ENCODE data around the gene IL20RA.
"Not testable (repeated sequence)": the region's sequence is repeated elsewhere in the genome, so short reads cannot be mapped to it uniquely, and the experiment has no call there.

Gene IL20RA

DNA sequence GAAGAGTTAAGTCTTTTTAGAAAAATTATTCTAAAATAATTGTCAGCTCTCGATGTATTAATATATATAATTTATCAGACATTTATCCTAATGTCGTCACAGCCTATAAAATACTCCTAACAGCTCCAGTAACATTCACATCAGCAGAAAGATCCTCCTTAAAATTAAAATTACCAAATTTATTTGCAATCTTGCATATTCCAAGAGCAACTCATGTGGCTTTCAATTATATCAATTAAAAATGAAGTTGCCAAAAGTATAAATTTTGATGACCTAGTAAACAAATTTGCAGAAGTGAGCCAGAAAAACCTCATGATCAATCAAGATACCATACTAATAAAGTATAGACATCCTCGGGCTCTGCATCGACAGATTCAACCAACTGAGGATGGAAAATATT lies 60.2 kb downstream of the IL20RA start:
- Mint-ChIP-seq H3K36me3 (ENCODE audit: low read depth) (no peaks in the 10 kb centered on the region), H3K4me3 (no peak overlapping the region), H3K27me3 (peaks cover 44% of the 10 kb centered on the region)

DNA sequence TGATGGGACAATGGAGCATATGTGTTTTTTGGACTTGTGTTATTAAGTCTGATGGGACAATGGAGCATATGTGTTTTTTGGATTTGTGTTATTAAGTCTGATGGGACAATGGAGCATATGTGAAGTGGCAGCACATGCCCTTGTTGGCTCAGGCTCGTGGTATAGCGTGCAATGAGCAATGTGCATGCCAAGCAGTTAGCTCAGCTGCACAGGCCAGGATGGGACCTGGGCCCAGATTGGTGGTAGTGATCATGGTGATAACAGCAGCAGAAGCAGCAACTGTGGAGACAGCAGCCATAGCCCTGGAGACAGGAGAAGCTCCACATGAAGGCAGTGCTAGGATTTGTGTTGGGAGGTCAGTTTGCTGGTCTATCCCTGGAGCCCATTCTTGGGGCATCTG lies 61.1 kb downstream of the IL20RA start:
- Mint-ChIP-seq H3K4me1 (ENCODE audit: low read depth) (no peaks in the 10 kb centered on the region), H3K36me3 (ENCODE audit: low read depth) (no peaks in the 10 kb centered on the region), H3K9me3 (no peaks in the 10 kb centered on the region), H3K27me3 (peaks cover 40% of the 10 kb centered on the region), H3K4me3 (no peak overlapping the region), H3K27ac (no peak overlapping the region)
- intact Hi-C loops (cut with micrococcal nuclease) = no loop called here

More for the DNA sequence above, 60.2 kb downstream of the IL20RA start:
- intact Hi-C loops (cut with micrococcal nuclease) = no loop called here
- Mint-ChIP-seq H3K4me1 (ENCODE audit: low read depth) (no peaks in the 10 kb centered on the region), H3K9me3 (no peaks in the 10 kb centered on the region), H3K27ac (no peak overlapping the region)

DNA sequence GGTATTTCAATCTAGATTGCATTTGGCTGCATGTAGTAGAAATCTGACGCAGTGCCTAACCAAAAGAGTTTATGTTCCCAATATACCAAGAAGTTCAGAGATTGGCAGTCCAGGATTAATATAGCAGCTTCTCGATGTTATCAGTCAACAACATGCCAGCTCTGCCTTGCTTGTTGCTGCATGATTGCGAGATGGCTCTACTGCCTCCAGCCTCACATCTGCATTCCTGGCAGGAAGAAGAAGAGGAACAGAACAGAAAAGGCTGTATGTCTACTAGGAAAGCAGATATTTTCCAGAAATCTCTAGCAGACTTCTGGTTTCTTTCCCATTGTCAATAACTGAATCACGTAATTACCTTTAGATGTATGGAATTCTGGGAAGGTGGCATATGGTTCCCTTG lies 61.8 kb downstream of the IL20RA start:
- no peaks in the 10 kb centered on the region for H3K4me1 Mint-ChIP-seq (ENCODE audit: low read depth)
- no peak overlapping the region for H3K4me3 Mint-ChIP-seq
- H3K9me3 Mint-ChIP-seq = no peaks in the 10 kb centered on the region
- H3K36me3 Mint-ChIP-seq (ENCODE audit: low read depth) = no peaks in the 10 kb centered on the region
- no peak overlapping the region for H3K27ac Mint-ChIP-seq
- H3K27me3 Mint-ChIP-seq = peaks cover 34% of the 10 kb centered on the region
- intact Hi-C loops (cut with micrococcal nuclease) = no loop called here

DNA sequence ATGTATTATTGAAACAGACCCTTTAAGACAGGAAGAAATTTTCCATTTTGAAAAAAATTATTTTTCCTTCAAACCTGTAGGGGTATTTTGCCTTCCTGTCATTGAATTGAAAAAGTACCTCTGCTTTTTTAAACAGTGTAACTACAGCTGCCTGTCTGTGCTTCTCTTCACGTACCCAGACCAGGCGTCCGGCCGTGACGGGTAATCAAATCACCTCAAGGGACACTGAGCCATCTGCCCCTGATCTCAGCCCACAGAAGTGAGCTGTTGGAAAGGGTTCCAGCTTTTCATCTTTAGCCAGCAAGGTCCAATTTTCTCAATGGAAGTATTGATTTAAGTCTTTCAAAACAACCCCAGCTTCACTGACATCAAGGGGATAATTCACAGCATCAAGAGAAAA lies 64.7 kb downstream of the IL20RA start:
- no peaks in the 10 kb centered on the region for H3K36me3 Mint-ChIP-seq (ENCODE audit: low read depth)
- no peaks in the 10 kb centered on the region for H3K4me1 Mint-ChIP-seq (ENCODE audit: low read depth)
- no peaks in the 10 kb centered on the region for H3K9me3 Mint-ChIP-seq
- H3K27ac Mint-ChIP-seq = no peak overlapping the region
- intact Hi-C loops (cut with micrococcal nuclease) = no loop called here
- no peak overlapping the region for H3K4me3 Mint-ChIP-seq
- peaks cover 23% of the 10 kb centered on the region for H3K27me3 Mint-ChIP-seq

DNA sequence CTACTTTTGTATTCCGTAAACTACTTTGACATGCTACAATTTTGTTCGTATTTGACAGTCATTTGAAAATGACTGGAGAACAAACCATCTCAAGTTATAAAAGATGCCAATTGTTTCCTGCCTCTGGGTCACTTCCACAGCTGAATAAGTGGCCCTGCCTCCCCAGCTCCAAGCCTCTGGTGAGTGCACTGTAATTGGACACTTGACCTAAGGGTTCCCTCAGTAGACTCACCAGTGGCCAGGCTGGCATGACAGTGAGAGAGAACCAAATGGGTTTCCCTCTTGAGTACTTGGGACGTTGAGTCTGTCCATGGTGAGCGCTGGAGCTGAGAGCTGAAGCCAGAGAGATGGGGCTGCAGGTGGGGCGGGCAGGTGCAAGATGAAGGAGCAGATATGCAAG lies 65.6 kb downstream of the IL20RA start:
- Mint-ChIP-seq H3K27me3 (peaks cover 21% of the 10 kb centered on the region), H3K27ac (no peak overlapping the region), H3K36me3 (ENCODE audit: low read depth) (no peaks in the 10 kb centered on the region), H3K4me3 (no peak overlapping the region), H3K4me1 (ENCODE audit: low read depth) (no peaks in the 10 kb centered on the region), H3K9me3 (no peaks in the 10 kb centered on the region)
- intact Hi-C loops (cut with micrococcal nuclease) = no loop called here

DNA sequence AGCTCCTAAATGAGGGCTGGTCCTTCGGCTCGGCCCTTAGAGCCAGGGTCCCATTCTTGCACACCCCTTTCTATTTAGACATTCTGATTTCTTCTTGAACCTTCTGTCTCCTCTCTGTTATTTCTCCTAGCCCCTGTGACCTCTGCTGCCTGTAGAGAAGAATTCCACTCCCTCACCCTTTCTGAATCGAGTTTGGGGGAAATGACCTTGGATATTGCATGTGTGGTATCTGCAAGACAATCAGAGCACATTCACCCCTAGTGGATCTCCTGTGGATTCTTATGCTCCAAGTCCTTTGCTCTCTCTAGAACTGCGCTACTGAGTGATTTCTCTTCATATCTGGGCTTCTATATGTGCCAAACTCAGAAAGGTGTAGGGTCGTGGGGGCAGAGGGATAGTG lies 67.7 kb downstream of the IL20RA start:
- Mint-ChIP-seq H3K4me3 (no peak overlapping the region), H3K27me3 (peaks cover 18% of the 10 kb centered on the region), H3K36me3 (ENCODE audit: low read depth) (no peaks in the 10 kb centered on the region), H3K27ac (no peak overlapping the region), H3K9me3 (no peaks in the 10 kb centered on the region), H3K4me1 (ENCODE audit: low read depth) (no peaks in the 10 kb centered on the region)
- intact Hi-C loops (cut with micrococcal nuclease) = no loop called here

DNA sequence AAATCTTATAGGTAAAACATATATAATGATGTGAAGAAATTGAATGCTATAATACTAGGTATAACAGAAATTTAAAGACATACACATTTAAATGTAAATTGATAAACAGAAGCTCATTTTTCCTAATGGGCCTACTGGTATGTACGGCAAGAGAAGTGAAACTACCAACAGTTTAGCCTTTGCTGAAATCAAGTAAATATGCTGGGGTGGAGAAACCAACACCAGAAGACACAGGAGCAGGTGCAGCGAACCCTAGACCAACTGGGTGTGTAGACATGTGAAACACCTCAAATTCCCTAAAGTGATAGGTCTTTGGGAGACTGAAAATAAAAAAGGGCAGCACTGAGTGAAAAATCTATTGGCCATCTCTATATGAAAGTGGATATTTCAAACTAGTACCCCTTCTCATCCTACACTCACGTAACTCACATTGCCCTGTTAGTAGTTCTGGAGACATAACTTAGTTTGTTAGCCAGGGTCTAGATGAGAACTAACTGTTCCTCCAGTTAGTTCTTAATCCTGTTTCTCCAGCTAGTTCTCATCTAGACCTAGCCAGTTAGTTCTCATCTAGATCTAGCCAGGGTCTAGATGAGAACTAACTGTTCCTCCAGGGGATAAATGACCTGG lies 69.6 kb downstream of the IL20RA start:
- intact Hi-C loops (cut with micrococcal nuclease) = no loop called here
- Mint-ChIP-seq H3K4me3 (no peak overlapping the region), H3K4me1 (ENCODE audit: low read depth) (no peaks in the 10 kb centered on the region), H3K36me3 (ENCODE audit: low read depth) (no peaks in the 10 kb centered on the region), H3K9me3 (no peaks in the 10 kb centered on the region), H3K27ac (no peak overlapping the region), H3K27me3 (peaks cover 20% of the 10 kb centered on the region)

DNA sequence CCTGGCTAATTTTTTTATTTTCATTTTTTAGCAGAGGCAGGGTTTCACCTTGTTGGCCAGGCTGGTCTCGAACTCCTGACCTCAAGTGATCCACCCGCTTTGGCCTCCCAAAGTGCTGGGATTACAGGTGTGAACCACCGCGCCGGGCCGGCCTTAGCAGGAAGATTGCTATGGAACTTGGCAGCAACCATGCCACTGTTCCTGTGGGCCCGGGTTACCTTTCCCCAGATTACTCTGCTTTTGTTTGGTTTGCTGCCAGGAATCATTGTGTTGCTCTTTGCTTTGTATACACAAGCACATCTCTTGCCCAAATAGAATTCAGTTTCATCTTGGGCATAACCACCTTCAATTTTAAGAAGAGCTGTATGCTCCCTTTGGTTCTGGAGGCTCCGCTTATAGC lies 71.0 kb downstream of the IL20RA start:
- H3K4me1 Mint-ChIP-seq (ENCODE audit: low read depth); H3K36me3 Mint-ChIP-seq (ENCODE audit: low read depth); H3K4me3 Mint-ChIP-seq; H3K27ac Mint-ChIP-seq; H3K9me3 Mint-ChIP-seq; intact Hi-C loops (cut with micrococcal nuclease): not testable (repeated sequence)
- H3K27me3 Mint-ChIP-seq = peaks cover 19% of the 10 kb centered on the region

DNA sequence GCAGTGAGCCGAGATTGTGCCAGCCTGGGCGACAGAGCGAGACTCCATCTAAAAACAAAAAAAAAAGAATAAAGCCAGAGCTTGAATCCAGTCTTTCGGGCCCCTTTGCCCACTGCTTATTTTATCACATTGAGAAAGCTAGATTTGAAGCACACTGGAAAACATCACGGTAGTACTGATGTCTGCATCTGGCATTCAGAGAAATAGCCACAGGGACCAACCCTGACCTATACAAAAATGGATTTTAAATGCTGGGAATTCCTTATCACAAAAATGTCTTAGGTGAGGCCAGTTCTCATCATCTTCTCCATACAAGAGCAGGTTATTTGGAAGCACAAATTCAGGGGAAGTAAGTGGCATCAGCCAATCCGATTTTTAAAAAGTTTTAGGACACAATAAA lies 73.2 kb downstream of the IL20RA start:
- H3K27me3 Mint-ChIP-seq = peaks cover 29% of the 10 kb centered on the region
- no peaks in the 10 kb centered on the region for H3K9me3 Mint-ChIP-seq
- intact Hi-C loops (cut with micrococcal nuclease) = no loop called here
- peaks cover 6% of the 10 kb centered on the region for H3K4me1 Mint-ChIP-seq (ENCODE audit: low read depth)
- H3K36me3 Mint-ChIP-seq (ENCODE audit: low read depth) = no peaks in the 10 kb centered on the region
- no peak overlapping the region for H3K4me3 Mint-ChIP-seq
- H3K27ac Mint-ChIP-seq = no peak overlapping the region

DNA sequence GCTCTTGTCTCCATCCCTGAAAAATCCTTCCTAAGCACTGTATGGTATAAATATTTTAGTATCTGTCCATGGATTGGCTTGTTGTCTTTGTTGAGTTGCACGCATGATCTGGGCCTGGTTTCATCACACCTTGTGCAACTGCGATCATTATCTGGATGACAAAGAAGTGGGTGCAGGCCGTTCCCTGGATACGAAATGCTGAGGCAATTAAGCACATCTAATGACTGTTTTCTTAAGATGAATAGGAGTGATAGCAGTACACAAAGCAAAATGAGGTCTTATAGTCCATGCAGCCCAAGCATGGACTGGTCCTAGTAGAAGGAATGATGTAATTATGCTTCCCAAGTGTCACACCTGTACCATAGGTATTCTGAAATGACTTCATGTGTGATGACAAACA lies 74.8 kb downstream of the IL20RA start:
- Mint-ChIP-seq H3K27me3 (peaks cover 37% of the 10 kb centered on the region), H3K36me3 (ENCODE audit: low read depth) (no peaks in the 10 kb centered on the region), H3K4me3 (no peak overlapping the region), H3K27ac (no peak overlapping the region), H3K4me1 (ENCODE audit: low read depth) (peaks cover 6% of the 10 kb centered on the region), H3K9me3 (no peaks in the 10 kb centered on the region)
- intact Hi-C loops (cut with micrococcal nuclease) = loop anchor here (2.0 kb wide), 1 partner anchor 671 kb away; no protein-coding TSS in a partner anchor

DNA sequence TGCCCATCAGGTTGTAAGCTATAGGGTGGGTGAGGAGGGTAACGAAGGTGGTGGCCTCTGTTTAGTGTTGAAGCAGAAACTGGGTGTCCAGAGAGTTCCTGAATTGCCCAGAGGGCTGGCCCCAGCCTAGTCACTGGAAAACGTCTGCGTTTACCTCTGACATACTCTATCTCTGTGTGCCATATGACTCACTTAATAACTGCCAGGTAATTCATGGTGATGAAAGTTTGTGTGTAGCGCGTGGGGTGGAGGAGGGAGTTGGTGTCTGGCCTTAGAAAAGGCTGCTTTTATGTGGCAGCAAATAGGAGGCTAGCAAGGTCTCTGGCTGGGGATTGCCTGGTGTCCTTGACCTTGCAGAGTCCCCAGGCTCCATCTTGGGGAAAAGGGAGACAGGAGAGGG lies 75.3 kb downstream of the IL20RA start:
- peaks cover 37% of the 10 kb centered on the region for H3K27me3 Mint-ChIP-seq
- intact Hi-C loops (cut with micrococcal nuclease) = loop anchor here (2.0 kb wide), 1 partner anchor 671 kb away; no protein-coding TSS in a partner anchor
- no peaks in the 10 kb centered on the region for H3K9me3 Mint-ChIP-seq
- no peak overlapping the region for H3K4me3 Mint-ChIP-seq
- H3K36me3 Mint-ChIP-seq (ENCODE audit: low read depth) = no peaks in the 10 kb centered on the region
- no peak overlapping the region for H3K27ac Mint-ChIP-seq
- peaks cover 6% of the 10 kb centered on the region for H3K4me1 Mint-ChIP-seq (ENCODE audit: low read depth)

DNA sequence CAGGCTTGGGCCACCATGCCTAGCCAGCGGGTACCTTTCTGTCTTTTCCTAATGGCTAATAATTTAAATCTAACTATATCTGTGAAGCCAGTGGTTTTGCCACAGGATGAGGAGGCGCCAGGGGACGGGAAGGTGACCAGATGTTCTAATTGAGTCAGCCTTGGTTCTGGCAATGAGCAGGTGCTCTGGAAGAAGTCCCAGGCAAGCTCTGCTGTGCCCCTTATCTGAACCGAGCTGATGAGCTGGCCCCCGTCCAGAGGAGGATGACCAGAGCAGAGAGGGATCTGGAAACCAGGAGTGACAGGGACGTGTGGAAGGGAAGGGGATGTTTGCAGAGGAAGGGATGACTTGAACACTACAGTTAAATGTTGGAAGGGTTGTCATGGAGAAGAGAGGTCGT lies 75.9 kb downstream of the IL20RA start:
- no peak overlapping the region for H3K27ac Mint-ChIP-seq

DNA sequence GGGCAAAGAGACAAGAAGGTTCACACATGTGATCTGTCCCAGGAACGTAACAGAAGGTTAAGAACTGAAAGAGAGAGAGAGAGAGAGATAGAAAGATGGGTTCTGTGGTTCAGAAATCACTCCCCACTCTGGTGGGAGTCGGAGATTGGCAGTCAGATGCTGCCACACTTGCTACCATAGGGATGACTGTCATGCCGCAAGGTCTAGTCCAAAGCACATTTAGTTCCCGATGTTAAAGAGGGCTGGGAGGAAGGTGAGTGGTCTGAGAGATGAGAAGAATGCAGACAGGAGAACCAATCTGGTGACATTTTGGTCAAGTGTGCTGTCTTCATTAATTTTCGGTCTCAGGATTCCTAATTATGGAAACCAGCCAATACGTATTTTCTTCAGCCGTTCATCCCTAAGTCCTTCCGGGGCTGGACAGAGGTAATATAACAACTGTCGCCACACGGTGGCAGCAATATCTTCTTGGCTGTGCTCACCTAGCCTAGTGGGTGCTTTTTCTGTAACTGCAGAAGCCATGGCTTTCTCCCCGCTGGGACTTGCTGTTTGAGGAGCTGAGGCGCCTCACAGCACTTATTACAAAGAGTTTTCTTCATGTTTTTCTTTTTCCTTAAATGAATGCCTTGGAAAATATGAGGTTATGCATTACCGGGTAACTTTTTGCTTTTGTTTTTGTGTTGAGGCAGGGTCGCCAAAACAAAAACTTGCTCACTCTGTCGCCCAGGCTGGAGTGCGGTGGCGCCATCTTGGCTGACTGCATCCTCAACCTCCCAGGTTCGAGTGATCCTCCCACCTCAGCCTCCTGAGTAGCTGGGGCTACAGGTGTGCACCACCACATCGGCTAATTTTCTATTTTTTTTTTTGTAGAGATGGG lies 76.7 kb downstream of the IL20RA start:
- H3K27ac Mint-ChIP-seq = no peak overlapping the region
- no peaks in the 10 kb centered on the region for H3K36me3 Mint-ChIP-seq (ENCODE audit: low read depth)
- no peak overlapping the region for H3K4me3 Mint-ChIP-seq
- intact Hi-C loops (cut with micrococcal nuclease) = loop anchor here (2.0 kb wide), 1 partner anchor 673 kb away; no protein-coding TSS in a partner anchor
- no peaks in the 10 kb centered on the region for H3K9me3 Mint-ChIP-seq
- H3K4me1 Mint-ChIP-seq (ENCODE audit: low read depth) = peaks cover 6% of the 10 kb centered on the region
- H3K27me3 Mint-ChIP-seq = peaks cover 34% of the 10 kb centered on the region

More for the DNA sequence above, 75.9 kb downstream of the IL20RA start:
- intact Hi-C loops (cut with micrococcal nuclease) = loop anchor here (2.0 kb wide), 1 partner anchor 672 kb away; no protein-coding TSS in a partner anchor
- Mint-ChIP-seq H3K9me3 (no peaks in the 10 kb centered on the region), H3K36me3 (ENCODE audit: low read depth) (no peaks in the 10 kb centered on the region), H3K27me3 (peaks cover 37% of the 10 kb centered on the region), H3K4me1 (ENCODE audit: low read depth) (peaks cover 6% of the 10 kb centered on the region), H3K4me3 (no peak overlapping the region)

DNA sequence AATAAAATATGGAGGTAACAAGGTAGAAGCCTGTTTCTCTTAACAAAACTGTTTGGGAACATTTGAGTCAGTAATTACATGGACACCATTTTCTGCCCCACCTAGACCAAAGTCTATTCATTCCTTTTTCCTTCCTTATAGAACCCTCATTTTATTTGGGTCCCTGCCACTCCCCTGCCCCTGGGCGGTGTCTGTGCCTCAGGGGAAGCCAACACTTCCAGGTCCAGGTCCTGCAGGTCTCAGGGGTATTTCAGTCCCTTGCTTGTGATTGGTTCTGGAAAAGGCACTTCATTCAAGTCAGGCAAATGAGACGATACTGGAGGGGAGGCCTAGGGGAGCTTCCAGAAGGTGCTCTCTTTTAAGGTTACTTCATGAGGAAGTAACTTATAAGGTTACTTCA lies 80.4 kb downstream of the IL20RA start:
- intact Hi-C loops (cut with micrococcal nuclease) = no loop called here
- Mint-ChIP-seq H3K9me3 (no peaks in the 10 kb centered on the region), H3K4me1 (ENCODE audit: low read depth) (peaks cover 6% of the 10 kb centered on the region), H3K36me3 (ENCODE audit: low read depth) (no peaks in the 10 kb centered on the region), H3K4me3 (no peak overlapping the region), H3K27ac (no peak overlapping the region), H3K27me3 (peaks cover 26% of the 10 kb centered on the region)
